PFSK-1 (cell line): ENCODE measurements around the gene LTBP1.

Experiments used
- FOXP2 ChIP-seq: optimal IDR thresholded peaks from 2 replicates; pipeline ENCODE3; 2011; ENCODE audit warnings: borderline replicate concordance, control low read depth, inconsistent platforms; ENCODE audit not compliant: insufficient read depth; ENCODE audit errors: extremely low read length, extremely low read depth
- POLR2AphosphoS5 ChIP-seq: IDR thresholded peaks from 2 replicates; pipeline ENCODE4 v1.6.1; 2012; ENCODE audit warnings: low read depth, mild to moderate bottlenecking, control low read depth, low read length, moderate library complexity
- SIN3A ChIP-seq: IDR thresholded peaks from 2 replicates; pipeline ENCODE4 v1.6.1; 2012; ENCODE audit warnings: mild to moderate bottlenecking, low read length, moderate library complexity, borderline replicate concordance; ENCODE audit not compliant: insufficient read depth
- TAF1 ChIP-seq: IDR thresholded peaks from 2 replicates; pipeline ENCODE4 v1.6.1; 2012; ENCODE audit warnings: low read length, control low read depth, borderline replicate concordance; ENCODE audit not compliant: insufficient read depth
- TF ChIP-seq, protein P1 (sequence below), 2 experiments: IDR thresholded peaks; 2 replicates each; pipeline versions ENCODE4 v1.6.1 to v1.8.0; 2011 to 2012; ENCODE audit warnings: low read depth in 2 of 2, low read length in 2 of 2, control low read depth in 1 of 2, inconsistent platforms in 1 of 2, mild to moderate bottlenecking in 1 of 2, moderate library complexity in 1 of 2; ENCODE audit not compliant: insufficient read depth in 1 of 2

The LTBP1 gene

DNA sequence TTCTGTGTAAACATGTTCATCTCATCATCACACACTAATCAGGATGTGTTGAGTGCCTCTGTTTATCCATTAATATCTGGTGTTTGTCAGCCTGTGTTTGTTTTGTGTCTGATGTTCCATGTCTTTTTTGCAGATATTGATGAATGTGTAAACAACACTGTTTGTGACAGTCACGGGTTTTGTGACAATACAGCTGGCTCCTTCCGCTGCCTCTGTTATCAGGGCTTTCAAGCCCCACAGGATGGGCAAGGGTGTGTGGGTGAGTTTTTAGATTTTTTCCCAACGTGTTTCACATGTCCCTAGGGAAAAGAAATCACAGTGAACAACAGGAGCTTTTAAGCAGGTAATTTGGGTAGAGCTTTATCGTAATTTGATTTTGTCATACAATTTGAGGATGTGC lies 396.0 kb downstream of the LTBP1 start:
- TF ChIP-seq FOXP2 (no peak), SIN3A (no peak), TAF1 (no peak), POLR2AphosphoS5 (no peak)
- TF ChIP-seq, protein P1, sequence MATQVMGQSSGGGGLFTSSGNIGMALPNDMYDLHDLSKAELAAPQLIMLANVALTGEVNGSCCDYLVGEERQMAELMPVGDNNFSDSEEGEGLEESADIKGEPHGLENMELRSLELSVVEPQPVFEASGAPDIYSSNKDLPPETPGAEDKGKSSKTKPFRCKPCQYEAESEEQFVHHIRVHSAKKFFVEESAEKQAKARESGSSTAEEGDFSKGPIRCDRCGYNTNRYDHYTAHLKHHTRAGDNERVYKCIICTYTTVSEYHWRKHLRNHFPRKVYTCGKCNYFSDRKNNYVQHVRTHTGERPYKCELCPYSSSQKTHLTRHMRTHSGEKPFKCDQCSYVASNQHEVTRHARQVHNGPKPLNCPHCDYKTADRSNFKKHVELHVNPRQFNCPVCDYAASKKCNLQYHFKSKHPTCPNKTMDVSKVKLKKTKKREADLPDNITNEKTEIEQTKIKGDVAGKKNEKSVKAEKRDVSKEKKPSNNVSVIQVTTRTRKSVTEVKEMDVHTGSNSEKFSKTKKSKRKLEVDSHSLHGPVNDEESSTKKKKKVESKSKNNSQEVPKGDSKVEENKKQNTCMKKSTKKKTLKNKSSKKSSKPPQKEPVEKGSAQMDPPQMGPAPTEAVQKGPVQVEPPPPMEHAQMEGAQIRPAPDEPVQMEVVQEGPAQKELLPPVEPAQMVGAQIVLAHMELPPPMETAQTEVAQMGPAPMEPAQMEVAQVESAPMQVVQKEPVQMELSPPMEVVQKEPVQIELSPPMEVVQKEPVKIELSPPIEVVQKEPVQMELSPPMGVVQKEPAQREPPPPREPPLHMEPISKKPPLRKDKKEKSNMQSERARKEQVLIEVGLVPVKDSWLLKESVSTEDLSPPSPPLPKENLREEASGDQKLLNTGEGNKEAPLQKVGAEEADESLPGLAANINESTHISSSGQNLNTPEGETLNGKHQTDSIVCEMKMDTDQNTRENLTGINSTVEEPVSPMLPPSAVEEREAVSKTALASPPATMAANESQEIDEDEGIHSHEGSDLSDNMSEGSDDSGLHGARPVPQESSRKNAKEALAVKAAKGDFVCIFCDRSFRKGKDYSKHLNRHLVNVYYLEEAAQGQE (IDR thresholded peaks at IDR 0.05; ENCODE audit: insufficient read depth in 1 of 2, low read depth in 2 of 2, low read length in 2 of 2): no peak

DNA sequence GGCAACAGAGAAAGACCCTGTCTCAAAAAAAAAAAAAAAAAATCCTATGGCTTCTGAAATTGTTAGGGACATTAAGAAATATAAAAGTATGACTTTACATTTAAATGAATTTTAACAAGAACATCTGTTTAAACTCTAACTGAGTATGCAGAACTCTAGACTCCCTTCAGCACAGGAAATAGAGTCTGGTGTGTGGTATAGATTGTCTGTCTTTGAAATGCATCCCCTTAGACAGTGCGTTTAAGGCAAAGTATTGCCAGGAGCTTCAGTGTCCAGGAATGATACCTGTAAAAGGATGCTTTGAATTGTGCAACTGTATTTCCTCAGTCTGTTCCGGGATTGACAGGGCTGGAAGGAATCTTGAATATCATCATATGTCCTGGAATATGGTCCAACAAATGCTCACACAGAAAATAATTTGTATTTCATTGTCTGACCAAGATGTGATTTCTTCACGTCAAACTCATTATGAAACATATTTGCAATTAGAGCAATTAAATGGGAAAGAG lies 396.7 kb downstream of the LTBP1 start:
- TF ChIP-seq POLR2AphosphoS5 (no peak), TAF1 (no peak)
- TF ChIP-seq, protein P1 (IDR thresholded peaks at IDR 0.05; ENCODE audit: insufficient read depth in 1 of 2, low read depth in 2 of 2, low read length in 2 of 2): no peak

DNA sequence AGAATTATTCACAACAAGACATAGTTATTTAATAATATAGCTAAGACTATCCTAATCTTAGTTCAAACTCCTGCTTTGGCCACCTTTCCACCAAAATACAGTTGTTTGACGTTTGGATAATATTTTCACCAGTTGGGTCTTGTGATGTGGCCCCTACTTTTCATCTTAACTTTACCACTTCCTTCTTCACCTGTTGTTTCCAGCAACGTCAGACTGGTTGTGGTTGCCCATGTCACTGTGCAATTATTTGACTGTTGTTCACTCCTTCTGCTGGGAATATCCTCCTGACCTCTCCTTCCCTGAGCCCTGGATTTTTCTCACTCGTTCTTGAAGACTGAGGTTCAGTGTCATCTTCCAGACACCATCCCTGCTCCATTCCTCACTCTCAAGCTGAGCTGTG lies 397.5 kb downstream of the LTBP1 start:
- TF ChIP-seq POLR2AphosphoS5 (no peak), FOXP2 (no peak), TAF1 (no peak), SIN3A (no peak)
- TF ChIP-seq, protein P1 (IDR thresholded peaks at IDR 0.05; ENCODE audit: insufficient read depth in 1 of 2, low read depth in 2 of 2, low read length in 2 of 2): no peak

DNA sequence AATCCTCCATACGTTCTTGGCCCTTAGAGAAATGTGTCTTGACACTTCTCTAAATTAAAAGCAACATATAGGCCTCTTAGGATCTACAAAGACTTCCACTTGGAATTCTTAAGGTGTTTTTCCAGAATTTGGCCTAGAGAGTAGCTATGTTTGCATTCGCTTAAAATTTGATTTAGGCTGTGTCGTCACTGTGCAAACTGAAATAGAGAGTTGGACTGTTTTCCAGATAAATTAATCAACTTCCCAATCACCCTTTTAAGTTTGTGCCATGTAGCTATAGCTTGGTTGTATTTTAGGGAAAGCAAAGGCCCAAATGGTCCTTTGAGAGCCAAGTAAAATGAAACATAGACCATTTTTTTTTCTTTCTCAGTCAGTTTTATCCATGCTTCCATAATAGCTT lies 401.1 kb downstream of the LTBP1 start:
- TF ChIP-seq, protein P1 (IDR thresholded peaks at IDR 0.05; ENCODE audit: insufficient read depth in 1 of 2, low read depth in 2 of 2, low read length in 2 of 2): no peak
- no peak for TF ChIP-seq POLR2AphosphoS5
- no peak for TF ChIP-seq SIN3A
- TF ChIP-seq FOXP2: no peak
- no peak for TF ChIP-seq TAF1

DNA sequence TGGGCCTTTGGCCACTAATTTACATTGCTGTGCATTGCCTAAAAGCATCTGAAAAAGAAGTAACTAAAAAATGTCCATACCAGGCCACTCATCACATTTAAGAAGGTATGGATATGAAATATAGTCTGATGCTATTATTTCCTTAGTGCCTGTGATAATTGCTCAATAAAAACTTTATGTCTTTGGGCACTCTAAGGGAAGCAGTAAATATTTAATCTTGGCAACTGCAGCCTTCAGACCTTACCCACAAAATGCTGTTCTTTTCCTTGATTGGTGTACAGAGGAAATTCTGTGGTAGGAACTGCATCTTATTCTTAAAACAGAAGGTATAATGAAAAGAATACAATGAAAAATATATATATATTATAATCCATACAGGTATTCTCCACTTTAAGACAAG lies 403.9 kb downstream of the LTBP1 start:
- TF ChIP-seq, protein P1 (IDR thresholded peaks at IDR 0.05; ENCODE audit: insufficient read depth in 1 of 2, low read depth in 2 of 2, low read length in 2 of 2): no peak
- TF ChIP-seq SIN3A (no peak), POLR2AphosphoS5 (no peak), FOXP2 (no peak), TAF1 (no peak)
